Measurements from ENCODE around the gene LLGL2.

DNA sequence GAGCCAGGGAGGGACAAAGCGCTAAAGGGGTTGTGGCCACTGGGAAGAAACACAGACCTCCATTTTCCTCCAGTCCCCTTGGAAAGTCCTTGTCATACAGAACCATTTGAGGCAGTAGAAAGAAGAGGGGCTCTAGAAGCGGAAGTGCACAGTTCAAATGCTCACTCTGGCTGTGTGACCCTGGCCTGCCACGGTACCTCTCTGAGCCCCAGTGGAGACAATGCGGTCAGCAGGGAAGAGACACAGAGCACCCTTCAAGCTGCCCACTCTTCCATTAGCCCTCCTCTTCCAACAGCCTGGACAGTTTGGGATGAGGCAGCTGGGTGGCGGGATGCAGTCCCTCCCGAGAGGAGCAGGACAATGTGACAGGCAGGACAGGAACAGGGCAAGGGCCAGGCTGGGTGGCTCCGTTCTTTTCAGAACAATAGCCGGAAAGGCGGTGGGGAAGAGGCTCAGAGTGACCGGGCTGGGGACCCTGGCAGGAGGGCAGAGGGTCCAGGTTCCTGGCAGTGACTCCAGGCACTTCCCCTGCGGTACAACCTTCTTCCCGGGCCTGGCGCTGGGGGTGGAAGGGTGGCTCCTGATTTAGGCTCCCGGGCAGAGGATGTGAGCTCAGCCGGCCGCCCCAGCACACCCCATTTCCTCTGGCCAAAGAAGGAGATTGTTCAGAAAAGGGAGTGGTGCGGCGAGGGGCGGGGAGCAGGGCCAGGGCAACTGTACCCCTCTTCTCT is 15.8 kb upstream of the LLGL2 start:
- TF ChIP-seq, protein P1, sequence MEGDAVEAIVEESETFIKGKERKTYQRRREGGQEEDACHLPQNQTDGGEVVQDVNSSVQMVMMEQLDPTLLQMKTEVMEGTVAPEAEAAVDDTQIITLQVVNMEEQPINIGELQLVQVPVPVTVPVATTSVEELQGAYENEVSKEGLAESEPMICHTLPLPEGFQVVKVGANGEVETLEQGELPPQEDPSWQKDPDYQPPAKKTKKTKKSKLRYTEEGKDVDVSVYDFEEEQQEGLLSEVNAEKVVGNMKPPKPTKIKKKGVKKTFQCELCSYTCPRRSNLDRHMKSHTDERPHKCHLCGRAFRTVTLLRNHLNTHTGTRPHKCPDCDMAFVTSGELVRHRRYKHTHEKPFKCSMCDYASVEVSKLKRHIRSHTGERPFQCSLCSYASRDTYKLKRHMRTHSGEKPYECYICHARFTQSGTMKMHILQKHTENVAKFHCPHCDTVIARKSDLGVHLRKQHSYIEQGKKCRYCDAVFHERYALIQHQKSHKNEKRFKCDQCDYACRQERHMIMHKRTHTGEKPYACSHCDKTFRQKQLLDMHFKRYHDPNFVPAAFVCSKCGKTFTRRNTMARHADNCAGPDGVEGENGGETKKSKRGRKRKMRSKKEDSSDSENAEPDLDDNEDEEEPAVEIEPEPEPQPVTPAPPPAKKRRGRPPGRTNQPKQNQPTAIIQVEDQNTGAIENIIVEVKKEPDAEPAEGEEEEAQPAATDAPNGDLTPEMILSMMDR (IDR thresholded peaks at IDR 0.05): no peak
- peak in 1 of 2 donors; percentile 13 for TF ChIP-seq POLR2A (IDR thresholded peaks at IDR 0.05)
